Activated T-cell treated with anti-CD3 and anti-CD28 coated beads, Interleukin-2, amount 50 U/mL, for 48 hours (primary cell): ENCODE measurements around the gene NID2.

Experiments
- DNase-seq, 2 experiments: peaks; one replicate each; pipeline ENCODE4 v3.0.0-alpha.2; 2020

Gene NID2

GRCh38 chr14:52080158-52080800, 11.4 kb upstream of the NID2 start:
- no peak for DNase-seq

- no peak for DNase-seq
Measured at GRCh38 chr14:52079239-52079959, 10.5 kb upstream of the NID2 start.

GRCh38 chr14:52078721-52079120, 9.9 kb upstream of the NID2 start:
- no peak for DNase-seq

GRCh38 chr14:52078095-52078531, 9.3 kb upstream of the NID2 start:
- DNase-seq, result no peak

- no peak for DNase-seq
Measured at GRCh38 chr14:52077256-52077979, 8.6 kb upstream of the NID2 start.

- no peak for DNase-seq
Measured at GRCh38 chr14:52076334-52076733, 7.5 kb upstream of the NID2 start.

GRCh38 chr14:52075371-52075770, 6.5 kb upstream of the NID2 start:
- no peak for DNase-seq

GRCh38 chr14:52073251-52073650, 4.4 kb upstream of the NID2 start:
- no peak for DNase-seq

- no peak for DNase-seq
Measured at GRCh38 chr14:52072266-52072780, 3.5 kb upstream of the NID2 start.

- no peak for DNase-seq
Measured at GRCh38 chr14:52071675-52072074, 2.8 kb upstream of the NID2 start.

- DNase-seq, result no peak
Measured at GRCh38 chr14:52070051-52070431, 1.2 kb upstream of the NID2 start.

- peak; percentile 26 to 27 for DNase-seq
Measured at GRCh38 chr14:52069307-52070050, 620 bp upstream of the NID2 start.

GRCh38 chr14:52067873-52068614, 815 bp downstream of the NID2 start:
- peak; percentile 37 to 39 for DNase-seq

GRCh38 chr14:52064174-52064573, 4.7 kb downstream of the NID2 start:
- DNase-seq, result no peak

GRCh38 chr14:52063052-52063462, 5.8 kb downstream of the NID2 start:
- no peak for DNase-seq

GRCh38 chr14:52061890-52062289, 7.0 kb downstream of the NID2 start:
- no peak for DNase-seq

- DNase-seq, result no peak
Measured at GRCh38 chr14:52061390-52061789, 7.5 kb downstream of the NID2 start.

- no peak for DNase-seq
Measured at GRCh38 chr14:52060080-52060479, 8.8 kb downstream of the NID2 start.

- DNase-seq, result no peak
Measured at GRCh38 chr14:52059649-52060048, 9.2 kb downstream of the NID2 start.

GRCh38 chr14:52058341-52058740, 10.5 kb downstream of the NID2 start:
- no peak for DNase-seq

- DNase-seq, result no peak
Measured at GRCh38 chr14:52055167-52055566, 13.7 kb downstream of the NID2 start.

- DNase-seq, result no peak
Measured at GRCh38 chr14:52054678-52055077, 14.2 kb downstream of the NID2 start.
